Hepatocyte (in vitro differentiated cells): ENCODE data around the gene LRRC18. TPM values are rescaled to one million over a fixed set of nuclear protein-coding genes. Genes with fewer than 3 reads are reported as not detected.

ENCODE experiments used
- DNase-seq: peaks from one replicate; pipeline ENCODE4 v3.0.0-alpha.2; 2016; ENCODE audit warnings: low spot score
- H2AFZ ChIP-seq: fragments of 200-600 bp; sonication (generic); 2 replicates; pipeline ENCODE4 v1.6.0; 2016; ENCODE audit warnings: antibody characterized with exemption, mild to moderate bottlenecking
- H3K27ac ChIP-seq: fragments of 200-600 bp; sonication (generic); 2 replicates; pipeline ENCODE4 v1.5.1; 2016; ENCODE audit warnings: mild to moderate bottlenecking
- H3K27me3 ChIP-seq: fragments of 200-600 bp; sonication (generic); 2 replicates; pipeline ENCODE4 v1.6.1; 2016
- H3K36me3 ChIP-seq: fragments of 200-600 bp; sonication (generic); replicated peaks from 2 replicates; pipeline ENCODE4 v1.5.1; 2016; ENCODE audit warnings: low read depth; ENCODE audit not compliant: insufficient read depth
- H3K4me1 ChIP-seq: fragments of 200-600 bp; sonication (generic); 2 replicates; pipeline ENCODE4 v1.5.1; 2016; ENCODE audit warnings: mild to moderate bottlenecking, moderate library complexity; ENCODE audit not compliant: insufficient read depth
- H3K4me2 ChIP-seq: fragments of 200-600 bp; sonication (generic); 2 replicates; pipeline ENCODE4 v1.6.0; 2016
- H3K4me3 ChIP-seq: fragments of 200-600 bp; sonication (generic); 2 replicates; pipeline ENCODE4 v1.5.1; 2016; ENCODE audit warnings: mild to moderate bottlenecking
- H3K79me2 ChIP-seq: fragments of 200-600 bp; sonication (generic); 2 replicates; pipeline ENCODE4 v1.6.0; 2017; ENCODE audit warnings: mild to moderate bottlenecking
- H3K9me2 ChIP-seq: fragments of 200-600 bp; sonication (generic); replicated peaks from 2 replicates; pipeline ENCODE4 v1.6.0; 2017; ENCODE audit warnings: mild to moderate bottlenecking; ENCODE audit not compliant: insufficient read depth
- H3K9me3 ChIP-seq: fragments of 200-600 bp; sonication (generic); 2 replicates; pipeline ENCODE4 v1.5.1; 2016; ENCODE audit warnings: low read depth, mild to moderate bottlenecking
- H4K20me1 ChIP-seq: fragments of 200-600 bp; sonication (generic); 2 replicates; pipeline ENCODE4 v1.6.0; 2016; ENCODE audit warnings: mild to moderate bottlenecking; ENCODE audit not compliant: insufficient read depth, poor library complexity, severe bottlenecking
- CTCF ChIP-seq: fragments of 200-600 bp; sonication (generic); IDR thresholded peaks from 2 replicates; pipeline ENCODE4 v1.5.1; 2016; ENCODE audit warnings: antibody characterized with exemption, mild to moderate bottlenecking; ENCODE audit not compliant: poor library complexity
- EZH2 ChIP-seq: fragments of 200-600 bp; sonication (generic); IDR thresholded peaks from 2 replicates; pipeline ENCODE4 v1.6.1; 2016; ENCODE audit warnings: antibody characterized with exemption, mild to moderate bottlenecking, borderline replicate concordance
- EZH2phosphoT487 ChIP-seq: fragments of 200-600 bp; sonication (generic); IDR thresholded peaks from one replicate; pipeline ENCODE4 v1.6.1; 2018; ENCODE audit warnings: antibody characterized with exemption, mild to moderate bottlenecking, low read depth, moderate library complexity; ENCODE audit not compliant: unreplicated experiment, severe bottlenecking
- WGBS: methylation state at CpG from one replicate; pipeline ENCODE4 v1.1.6; 2016; ENCODE audit warnings: low lambda C conversion rate; ENCODE audit errors: missing lambda C conversion rate; 5-methylcytosine and 5-hydroxymethylcytosine counted together
- polyA plus RNA-seq: library from polyadenylated mRNA; unstranded; fragments of >200 nt; fragmentation: Nextera tagmentation; extraction: Ambion mirVana; gene quantifications from 2 replicates; pipeline ENCODE4 v1.2.1, GENCODE V29; 2016
- total RNA-seq: library from RNA; depleted of rRNA; stranded (reverse); fragments of >200 nt; gene quantifications from 2 replicates; pipeline ENCODE4 v1.2.3, GENCODE V29; 2014

The LRRC18 gene
- total and polyA plus RNA-seq, 2 experiments from 2014 or later, result not detected

GRCh38 chr10:48880016-48880705 is 59.5 kb downstream of the LRRC18 start:
- H3K9me2 ChIP-seq, result no peaks in the 10 kb centered on the region
- no peaks in the 10 kb centered on the region for H3K9me3 ChIP-seq
- no peak overlapping the region for H3K4me2 ChIP-seq
- TF ChIP-seq CTCF, result no peak
- TF ChIP-seq EZH2phosphoT487, result no peak
- no peak for TF ChIP-seq EZH2
- no peaks in the 10 kb centered on the region for H3K27me3 ChIP-seq
- no peak overlapping the region for H2AFZ ChIP-seq
- H3K4me3 ChIP-seq, result no peak overlapping the region
- no peaks in the 10 kb centered on the region for H3K36me3 ChIP-seq
- no peaks in the 10 kb centered on the region for H4K20me1 ChIP-seq
- no peak overlapping the region for H3K27ac ChIP-seq
- 42% methylated on average over 11 of the region's 11 CpGs for WGBS
- H3K4me1 ChIP-seq, result no peaks in the 10 kb centered on the region
- no peaks in the 10 kb centered on the region for H3K79me2 ChIP-seq
- DNase-seq, result no peak

DNA sequence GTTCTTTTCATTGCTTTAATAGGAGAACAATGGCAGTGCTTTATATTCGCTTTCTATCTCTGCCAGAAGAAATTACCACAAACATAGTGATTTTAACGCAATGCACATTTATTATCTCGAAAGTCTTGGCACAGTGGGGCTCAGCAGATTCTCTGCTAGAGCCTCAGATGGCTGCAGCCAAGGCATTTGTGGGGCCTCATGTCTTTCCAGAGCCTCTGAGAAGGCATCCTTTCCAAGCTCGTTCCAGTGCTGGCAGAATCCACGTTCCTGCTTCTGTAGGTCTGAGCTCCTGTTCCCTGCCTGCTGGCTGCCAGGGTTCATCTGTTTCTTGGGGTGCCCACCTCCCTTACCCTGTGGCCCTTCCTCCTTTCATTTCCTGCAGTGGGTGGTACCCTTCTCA is 60.2 kb downstream of the LRRC18 start:
- WGBS, result 85% methylated on average over 5 of the region's 5 CpGs
- Histone ChIP-seq H3K4me3 (no peak overlapping the region), H2AFZ (no peak overlapping the region), H3K27me3 (no peaks in the 10 kb centered on the region), H3K9me2 (no peaks in the 10 kb centered on the region), H4K20me1 (no peaks in the 10 kb centered on the region), H3K27ac (no peak overlapping the region), H3K4me1 (no peaks in the 10 kb centered on the region), H3K79me2 (no peaks in the 10 kb centered on the region), H3K9me3 (no peaks in the 10 kb centered on the region), H3K4me2 (no peak overlapping the region), H3K36me3 (no peaks in the 10 kb centered on the region)
- DNase-seq, result no peak
- no peak for TF ChIP-seq EZH2phosphoT487
- TF ChIP-seq EZH2, result no peak
- TF ChIP-seq CTCF, result no peak

DNA sequence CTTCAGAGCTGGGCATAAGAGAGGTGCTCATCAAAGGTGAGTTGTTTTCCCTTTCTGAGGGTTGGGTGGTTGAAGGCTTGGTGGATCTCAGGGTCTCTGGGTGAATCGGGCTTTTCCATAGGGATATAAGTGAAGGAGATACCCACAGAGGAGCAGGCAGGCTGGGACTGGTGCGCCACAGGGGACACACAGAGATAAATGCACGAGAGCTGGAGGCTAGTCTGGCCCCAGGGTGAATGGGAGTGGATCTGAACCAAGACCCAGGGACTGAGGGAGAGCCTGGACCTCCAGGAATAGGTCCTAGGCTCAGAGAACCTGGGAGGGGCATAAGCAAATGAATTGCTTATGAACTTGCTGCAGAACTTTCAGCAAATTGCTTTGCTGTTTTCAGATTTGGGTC is 61.5 kb downstream of the LRRC18 start:
- H2AFZ ChIP-seq, result no peak overlapping the region
- no peaks in the 10 kb centered on the region for H3K27me3 ChIP-seq
- no peaks in the 10 kb centered on the region for H3K9me3 ChIP-seq
- 87% methylated on average over 3 of the region's 3 CpGs for WGBS
- H3K4me2 ChIP-seq, result no peak overlapping the region
- H3K27ac ChIP-seq, result no peak overlapping the region
- H3K9me2 ChIP-seq, result no peaks in the 10 kb centered on the region
- H3K79me2 ChIP-seq, result no peaks in the 10 kb centered on the region
- DNase-seq, result no peak
- TF ChIP-seq EZH2 (no peak), EZH2phosphoT487 (no peak), CTCF (no peak)
- no peaks in the 10 kb centered on the region for H4K20me1 ChIP-seq
- H3K36me3 ChIP-seq, result no peaks in the 10 kb centered on the region
- no peaks in the 10 kb centered on the region for H3K4me1 ChIP-seq
- no peak overlapping the region for H3K4me3 ChIP-seq
